Bronchial epithelial cell (primary cell): ENCODE data around the gene TRPV5. TPM values are rescaled to one million over a fixed set of nuclear protein-coding genes. Genes with fewer than 3 reads are reported as not detected.
A peak's percentile ranks its signal among the peaks of the same experiment; 100 is the strongest.

Experiments used
- DNase-seq: peaks from one replicate; pipeline ENCODE4 v3.0.0-alpha.2; 2010; ENCODE audit warnings: low read depth
- FAIRE-seq: peaks from 2 replicates; lab custom pipeline; 2011; peaks lifted over from hg19 to GRCh38; lab: Jason Lieb, UNC
- H3K27me3 ChIP-seq: 2 replicates; pipeline ENCODE4 v1.5.1; 2011; ENCODE audit warnings: low read length; ENCODE audit not compliant: control insufficient read depth, insufficient read depth
- H3K36me3 ChIP-seq: 2 replicates; pipeline ENCODE4 v1.5.1; 2011; ENCODE audit warnings: low read length; ENCODE audit not compliant: control insufficient read depth, insufficient read depth
- H3K4me3 ChIP-seq: 2 replicates; pipeline ENCODE4 v1.5.1; 2011; ENCODE audit warnings: mild to moderate bottlenecking, low read depth, low read length, control low read depth
- CTCF ChIP-seq: IDR thresholded peaks from 2 replicates; pipeline ENCODE4 v1.5.1; 2011; ENCODE audit warnings: mild to moderate bottlenecking, moderate library complexity, low read length, control low read depth, inconsistent platforms; ENCODE audit not compliant: insufficient read depth, severe bottlenecking
- total RNA-seq: library from RNA; depleted of rRNA; stranded (reverse); fragments of >200 nt; gene quantifications from 2 replicates; pipeline ENCODE4 v1.2.1, GENCODE V29; 2014

Gene TRPV5
- total RNA-seq, 1 donor from 2014 or later: not detected

GRCh38 chr7:142963993-142964392 lies 30.4 kb upstream of the TRPV5 start:
- no peak for TF ChIP-seq CTCF
- H3K27me3 ChIP-seq: peaks cover 3% of the 10 kb centered on the region
- no peaks in the 10 kb centered on the region for H3K36me3 ChIP-seq
- DNase-seq: no peak
- no peak for FAIRE-seq
- H3K4me3 ChIP-seq: no peak overlapping the region

GRCh38 chr7:142962991-142963390 lies 29.4 kb upstream of the TRPV5 start:
- no peak for DNase-seq
- H3K4me3 ChIP-seq: no peak overlapping the region
- no peak for FAIRE-seq
- H3K27me3 ChIP-seq: peaks cover 3% of the 10 kb centered on the region
- no peak for TF ChIP-seq CTCF
- no peaks in the 10 kb centered on the region for H3K36me3 ChIP-seq

DNA sequence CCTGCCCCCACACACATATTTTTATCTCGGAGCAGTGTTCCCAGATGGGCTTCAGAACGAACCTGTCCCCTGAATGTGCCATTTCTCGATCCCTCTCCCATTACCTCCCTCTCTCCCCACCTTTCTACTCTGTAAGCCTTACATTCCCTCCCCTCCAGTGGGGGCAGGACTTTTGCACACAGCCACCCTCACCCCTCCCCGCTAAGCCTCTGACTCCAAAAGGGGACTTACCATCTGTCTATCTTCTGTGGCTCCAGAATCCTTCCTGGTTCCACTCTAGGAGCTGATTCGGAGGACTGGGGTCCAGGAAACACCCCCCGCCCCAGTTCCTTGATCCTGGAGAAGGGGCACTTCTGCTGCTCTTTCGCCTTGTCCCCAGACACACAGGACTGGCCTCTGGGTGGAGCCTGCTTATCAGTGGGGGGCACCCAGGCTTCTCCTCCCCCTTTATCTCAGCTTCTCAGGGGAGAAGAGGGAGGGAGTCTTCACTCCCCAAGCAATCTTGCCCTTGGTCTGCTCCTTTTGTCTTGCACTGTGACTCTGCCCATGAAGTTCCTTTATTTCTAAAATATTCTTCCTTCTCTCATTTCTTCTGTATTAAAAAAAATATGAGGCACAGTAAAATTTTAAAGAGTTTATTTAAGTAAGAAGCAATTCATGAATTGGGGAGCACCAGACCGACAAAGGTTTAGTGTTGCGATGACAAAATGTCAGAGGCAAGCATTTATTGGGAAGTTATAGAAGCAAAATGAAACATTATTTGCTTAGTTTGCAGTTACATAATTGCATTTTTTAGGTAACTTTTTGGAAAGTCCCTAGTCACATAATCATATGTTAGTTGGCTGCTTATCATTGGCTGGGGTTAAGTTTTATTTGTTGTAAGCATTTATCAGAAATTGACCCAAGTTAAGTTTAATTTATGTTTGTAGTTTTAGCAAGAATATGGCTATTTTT lies 28.7 kb upstream of the TRPV5 start, which contains the start of gene KEL:
Gene KEL (minus strand): TSS at position 391 of the 954 bp plus-strand sequence. CDS start 157 bp downstream, at position 234.
- FAIRE-seq (no peak), DNase-seq (no peak)
- no peak within 1 kb of the TSS for H3K4me3 ChIP-seq
- no peaks in the 10 kb centered on the region for H3K36me3 ChIP-seq
- no peak for TF ChIP-seq CTCF
- peaks cover 3% of the 10 kb centered on the region for H3K27me3 ChIP-seq

- no peak for TF ChIP-seq CTCF
- Histone ChIP-seq H3K27me3 (peaks cover 3% of the 10 kb centered on the region), H3K4me3 (no peak overlapping the region), H3K36me3 (no peaks in the 10 kb centered on the region)
- no peak for DNase-seq
- no peak for FAIRE-seq
Measured at GRCh38 chr7:142961595-142961972, 28.0 kb upstream of the TRPV5 start.

- FAIRE-seq (no peak), DNase-seq (peak; percentile 13)
- Histone ChIP-seq H3K36me3 (no peaks in the 10 kb centered on the region), H3K27me3 (peaks cover 3% of the 10 kb centered on the region), H3K4me3 (no peak overlapping the region)
- TF ChIP-seq CTCF: peak; percentile 63
Measured at GRCh38 chr7:142960955-142961512, 27.5 kb upstream of the TRPV5 start.
